PC-9 (cell line): ENCODE data around the gene CD68. TPM values are rescaled to one million over a fixed set of nuclear protein-coding genes. Genes with fewer than 3 reads are reported as not detected.
A peak's percentile ranks its signal among the peaks of the same experiment; 100 is the strongest.

Source experiments
- BruUV-seq: library from RNA; stranded (reverse); fragments of 400-500 nt; replicated peaks from 2 replicates; lab custom pipeline; 2021; lab: Mats Ljungman, UMichigan
- CTCF ChIA-PET: fragments of 300-600 bp; sonication (Branson Sonifier 250); formaldehyde crosslinking; loops from one replicate; lab custom pipeline; 2022; ENCODE audit warnings: antibody characterized with exemption; lab: Charles Lee
- POLR2A ChIA-PET: fragments of 300-600 bp; sonication (Branson Sonifier 250); formaldehyde crosslinking; loops from one replicate; lab custom pipeline; 2022; ENCODE audit warnings: antibody characterized with exemption; ENCODE audit not compliant: unreplicated experiment; lab: Charles Lee
- DNase-seq, 2 experiments: peaks; one replicate each; pipeline versions ENCODE4 v3.0.0 to v3.0.0-alpha.2; 2015 to 2022; ENCODE audit warnings: mixed read lengths in 1 of 2
- H2AFZ ChIP-seq: fragments of 200-600 bp; sonication (generic); 2 replicates; pipeline ENCODE4 v1.8.1; 2017; ENCODE audit warnings: antibody characterized with exemption
- H3F3A ChIP-seq: fragments of 200-600 bp; sonication (generic); 2 replicates; pipeline ENCODE4 v1.8.1; 2017; ENCODE audit warnings: antibody characterized with exemption, mild to moderate bottlenecking, low read depth; ENCODE audit not compliant: insufficient read depth
- H3K27ac ChIP-seq: fragments of 200-600 bp; sonication (generic); 2 replicates; pipeline ENCODE4 v1.6.1; 2016; ENCODE audit warnings: mixed run types
- H3K27me3 ChIP-seq: fragments of 200-600 bp; sonication (generic); 2 replicates; pipeline ENCODE4 v1.6.1; 2016; ENCODE audit warnings: low read depth, mixed run types; ENCODE audit not compliant: insufficient read depth
- H3K36me3 ChIP-seq: fragments of 200-600 bp; sonication (generic); 2 replicates; pipeline ENCODE4 v1.6.1; 2016; ENCODE audit warnings: low read depth, mixed run types
- H3K4me1 ChIP-seq: fragments of 200-600 bp; sonication (generic); replicated peaks from 2 replicates; pipeline ENCODE4 v1.6.1; 2016; ENCODE audit warnings: mixed run types; ENCODE audit not compliant: insufficient read depth
- H3K4me2 ChIP-seq: fragments of 200-600 bp; sonication (generic); 2 replicates; pipeline ENCODE4 v1.6.1; 2017; ENCODE audit warnings: mixed run types
- H3K4me3 ChIP-seq: fragments of 200-600 bp; sonication (generic); 2 replicates; pipeline ENCODE4 v1.6.1; 2016; ENCODE audit warnings: mixed run types
- H3K79me2 ChIP-seq: fragments of 200-600 bp; sonication (generic); 2 replicates; pipeline ENCODE4 v1.6.1; 2017; ENCODE audit warnings: low read depth, mixed run types
- H3K9me2 ChIP-seq: fragments of 200-600 bp; sonication (generic); 2 replicates; pipeline ENCODE4 v1.8.1; 2017; ENCODE audit warnings: mild to moderate bottlenecking; ENCODE audit not compliant: insufficient read depth
- H3K9me3 ChIP-seq: fragments of 200-600 bp; sonication (generic); 2 replicates; pipeline ENCODE4 v1.8.1; 2016; ENCODE audit warnings: low read depth; ENCODE audit not compliant: insufficient read depth
- H4K20me1 ChIP-seq: fragments of 200-600 bp; sonication (generic); 2 replicates; pipeline ENCODE4 v1.8.1; 2017; ENCODE audit not compliant: insufficient read depth
- CTCF ChIP-seq: fragments of 200-600 bp; sonication (generic); conservative IDR thresholded peaks from 2 replicates; pipeline ENCODE4 v1.6.1; 2017; ENCODE audit warnings: mixed run types, antibody characterized with exemption, mild to moderate bottlenecking, moderate library complexity
- EZH2 ChIP-seq: fragments of 200-600 bp; sonication (generic); IDR thresholded peaks from 2 replicates; pipeline ENCODE4 v1.8.0; 2017; ENCODE audit warnings: antibody characterized with exemption, low read depth
- intact Hi-C: fragments of 100-400 bp; cut with micrococcal nuclease; formaldehyde crosslinking; loops from one replicate; pipeline ENCODE4 v1.10.0; 2022; ENCODE audit not compliant: unreplicated experiment
- total RNA-seq: library from RNA; stranded (reverse); gene quantifications from 2 replicates; pipeline ENCODE4 v1.2.3, GENCODE V29; 2021

CD68 gene
- total RNA-seq, 1 experiment from 2014 or later, result 37.0 TPM

- no TSS peak for BruUV-seq
- H3K4me3 ChIP-seq, result no peak overlapping the region
- H3K27ac ChIP-seq, result no peak overlapping the region
- H3K9me3 ChIP-seq, result no peaks in the 10 kb centered on the region
- TF ChIP-seq EZH2 (no peak), CTCF (no peak)
- H3K9me2 ChIP-seq, result no peaks in the 10 kb centered on the region
- DNase-seq, result no peak
- peaks cover 17% of the 10 kb centered on the region for H4K20me1 ChIP-seq
- intact Hi-C loops, result loop anchor here (5.0 kb wide), 1 partner anchor 168 kb away; the partner anchor contains the start of gene TMEM256
- POLR2A ChIA-PET, result no interaction called here
- CTCF ChIA-PET, result no interaction called here
- H3K4me2 ChIP-seq, result no peak overlapping the region
- H3K4me1 ChIP-seq, result peaks cover 12% of the 10 kb centered on the region
- H2AFZ ChIP-seq, result no peak overlapping the region
- H3F3A ChIP-seq, result peaks cover 27% of the 10 kb centered on the region
- H3K27me3 ChIP-seq, result no peaks in the 10 kb centered on the region
- H3K79me2 ChIP-seq, result peaks cover 28% of the 10 kb centered on the region
- peaks cover 15% of the 10 kb centered on the region for H3K36me3 ChIP-seq
These were observed 9.1 kb upstream of the CD68 start for GRCh38 chr17:7570351-7570750.

GRCh38 chr17:7572338-7572587, 7.2 kb upstream of the CD68 start:
- peaks cover 36% of the 10 kb centered on the region for H4K20me1 ChIP-seq
- DNase-seq, result no peak
- peaks cover 46% of the 10 kb centered on the region for H3F3A ChIP-seq
- H3K27ac ChIP-seq, result peak overlapping the region; percentile 68
- H3K4me1 ChIP-seq, result peaks cover 30% of the 10 kb centered on the region
- no peak for TF ChIP-seq EZH2
- peak overlapping the region; percentile 74; the same call in 1 of the 2 replicates for H2AFZ ChIP-seq
- peak overlapping the region; percentile 92 for H3K4me2 ChIP-seq
- intact Hi-C loops, result loop anchor here (1.0 to 5.0 kb wide), 4 partner anchors 15 to 170 kb away; partner anchors contain the start of genes FXR2 and TMEM256
- no peaks in the 10 kb centered on the region for H3K9me2 ChIP-seq
- H3K27me3 ChIP-seq, result no peaks in the 10 kb centered on the region
- CTCF ChIA-PET, result no interaction called here
- BruUV-seq, result no TSS peak
- H3K79me2 ChIP-seq, result peaks cover 47% of the 10 kb centered on the region
- no peaks in the 10 kb centered on the region for H3K9me3 ChIP-seq
- POLR2A ChIA-PET, result interaction anchor here (0.7 kb wide), 1 partner anchor 58 kb away, joined by 8 read pairs; the partner anchor contains the start of gene SHBG
- peaks cover 30% of the 10 kb centered on the region for H3K36me3 ChIP-seq
- H3K4me3 ChIP-seq, result peak overlapping the region; percentile 64; the same call in 1 of the 2 replicates

- Histone ChIP-seq H3K36me3 (peaks cover 32% of the 10 kb centered on the region), H3K27ac (peak overlapping the region; percentile 90), H3K4me1 (peaks cover 33% of the 10 kb centered on the region), H2AFZ (no peak overlapping the region), H3K27me3 (no peaks in the 10 kb centered on the region), H3K4me3 (peak overlapping the region; percentile 91), H3F3A (peaks cover 51% of the 10 kb centered on the region), H3K9me2 (no peaks in the 10 kb centered on the region), H4K20me1 (peaks cover 41% of the 10 kb centered on the region), H3K79me2 (peaks cover 49% of the 10 kb centered on the region), H3K9me3 (no peaks in the 10 kb centered on the region), H3K4me2 (peak overlapping the region; percentile 93)
- DNase-seq, result peak; percentile 96 to 100
- intact Hi-C loops, result loop anchor here (1.0 to 5.0 kb wide), 4 partner anchors 14 to 170 kb away; partner anchors contain the start of genes FXR2 and TMEM256
- BruUV-seq, result TSS peak; percentile 4
- ChIA-PET POLR2A (interaction anchor here (0.6 to 1.0 kb wide), 2 partner anchors 12 to 183 kb away, joined by 6 to 11 read pairs; no protein-coding TSS in a partner anchor), CTCF (no interaction called here)
- TF ChIP-seq CTCF (no peak), EZH2 (no peak)
These were observed 6.7 kb upstream of the CD68 start for GRCh38 chr17:7572588-7573323.
